Stimulated activated CD8-positive, alpha-beta memory T cell treated with anti-CD3 and anti-CD28 coated beads, Interleukin-4, amount 100 ng/mL, for 48 hours (primary cell): ENCODE measurements around the gene GPR137.

Experiments
- DNase-seq: peaks from one replicate; pipeline ENCODE4 v3.0.0-alpha.2; 2020

GPR137 gene

DNA sequence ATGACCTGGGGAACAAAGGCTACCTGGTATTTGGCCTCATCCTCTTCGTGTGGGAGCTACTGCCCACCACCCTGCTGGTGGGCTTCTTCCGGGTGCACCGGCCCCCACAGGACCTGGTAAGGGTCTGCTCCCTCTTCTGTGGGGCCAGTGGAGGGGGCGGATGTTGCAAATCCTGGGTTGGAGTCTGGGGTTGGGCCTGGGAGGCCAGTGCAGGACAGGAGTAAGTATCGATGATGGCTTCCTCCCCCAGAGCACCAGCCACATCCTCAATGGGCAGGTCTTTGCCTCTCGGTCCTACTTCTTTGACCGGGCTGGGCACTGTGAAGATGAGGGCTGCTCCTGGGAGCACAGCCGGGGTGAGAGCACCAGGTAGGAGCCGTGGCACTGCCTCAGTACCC, 2.7 kb downstream of the GPR137 start:
- DNase-seq: no peak

DNA sequence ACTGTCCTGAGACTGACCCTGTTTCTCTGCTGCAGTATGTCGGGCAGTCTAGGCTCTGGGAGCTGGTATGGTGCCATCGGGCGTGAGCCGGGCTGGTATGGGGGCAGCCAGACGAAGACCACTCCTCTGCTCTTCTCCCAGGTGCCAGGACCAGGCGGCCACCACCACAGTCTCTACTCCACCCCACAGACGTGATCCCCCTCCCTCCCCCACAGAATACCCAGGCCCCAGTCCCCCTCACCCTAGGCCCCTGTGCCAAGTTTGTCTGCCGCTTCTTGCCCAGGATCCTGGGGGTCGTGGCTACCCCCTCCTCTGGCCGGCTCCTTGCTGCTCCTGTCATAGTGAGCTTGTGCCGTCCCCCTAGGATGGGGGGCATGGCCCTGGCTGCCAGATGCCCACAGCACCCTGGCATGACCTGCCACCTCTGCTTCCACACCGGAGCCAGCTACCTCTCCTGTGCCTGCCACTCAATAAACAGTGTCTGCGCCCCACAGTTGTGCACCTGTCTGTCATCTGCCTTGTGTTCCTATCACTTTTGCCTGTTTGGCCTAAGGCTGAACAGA, 3.4 kb downstream of the GPR137 start:
- no peak for DNase-seq

DNA sequence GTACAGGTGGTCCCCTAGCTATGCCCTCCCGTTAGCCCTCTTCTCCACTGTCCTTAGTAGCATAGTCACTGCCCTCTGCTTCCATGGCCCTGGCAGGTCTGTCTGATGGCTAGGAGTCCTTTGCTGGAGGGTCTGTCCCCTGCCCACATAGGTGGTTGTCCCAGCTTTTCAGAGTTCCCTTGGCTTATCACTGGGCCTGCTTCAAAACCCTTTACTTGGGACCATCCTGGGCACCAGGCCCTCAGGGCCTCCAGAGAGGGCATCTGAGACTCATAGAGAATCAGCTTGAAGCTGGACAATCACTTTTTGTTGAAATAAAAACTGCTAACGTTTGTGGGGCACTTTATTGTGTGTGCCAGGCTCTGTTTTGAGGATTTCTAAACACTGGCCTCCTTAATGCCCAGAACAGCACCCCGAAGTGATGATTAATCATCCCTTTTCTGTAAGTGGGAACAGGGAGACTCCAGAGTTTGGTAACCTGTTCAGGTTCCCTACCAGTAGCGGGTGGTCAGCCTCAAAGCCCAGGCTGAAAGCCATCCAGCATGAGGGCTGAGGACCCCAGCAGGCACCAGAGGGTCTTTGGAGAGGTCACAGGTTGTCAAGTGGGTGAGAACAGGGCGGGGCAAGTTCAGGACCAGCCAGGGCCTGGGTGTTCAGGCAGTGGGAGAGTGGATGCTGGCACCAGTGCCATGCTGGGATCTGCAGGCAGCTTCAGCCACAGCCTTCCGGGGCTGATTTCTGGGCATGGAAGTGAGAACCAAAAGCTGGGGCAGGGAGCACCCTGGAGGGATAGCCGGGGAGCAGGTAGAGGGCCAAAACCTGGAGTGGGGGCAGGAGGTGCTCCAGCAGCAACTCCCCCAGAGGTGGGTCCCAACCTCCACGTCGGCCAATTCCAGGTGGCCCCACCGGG, 5.0 kb downstream of the GPR137 start:
- no peak for DNase-seq

DNA sequence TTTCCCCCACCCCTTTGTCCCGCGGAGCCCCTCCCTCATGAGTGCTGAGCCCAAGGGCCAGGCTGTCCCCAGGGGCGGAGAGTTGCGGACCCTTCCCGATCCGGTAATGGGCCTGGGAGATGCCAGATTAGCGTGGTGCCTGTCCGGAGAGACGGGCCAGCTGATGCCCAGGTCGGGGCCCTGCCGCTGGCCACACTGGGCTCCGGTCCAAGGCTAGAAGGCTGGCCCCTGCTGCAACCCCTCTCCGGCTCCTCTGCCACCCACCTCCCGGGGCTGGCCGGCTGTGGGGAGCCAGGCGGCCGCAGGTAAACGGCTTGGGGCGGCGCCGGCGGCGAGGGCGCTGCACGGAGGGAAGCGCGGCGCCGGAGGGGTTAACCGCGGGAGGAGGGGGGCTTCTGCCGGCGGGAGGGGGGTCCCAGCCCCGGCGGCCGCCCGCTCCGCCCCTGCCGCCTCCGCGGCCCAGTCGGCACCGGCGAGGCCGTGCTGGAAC, 5.7 kb downstream of the GPR137 start, which contains the start of gene KCNK4:
Gene KCNK4 (plus strand): TSS at position 41 of the 490 bp plus-strand sequence. CDS start 1,717 bp downstream, outside the sequence.
- no peak for DNase-seq

DNA sequence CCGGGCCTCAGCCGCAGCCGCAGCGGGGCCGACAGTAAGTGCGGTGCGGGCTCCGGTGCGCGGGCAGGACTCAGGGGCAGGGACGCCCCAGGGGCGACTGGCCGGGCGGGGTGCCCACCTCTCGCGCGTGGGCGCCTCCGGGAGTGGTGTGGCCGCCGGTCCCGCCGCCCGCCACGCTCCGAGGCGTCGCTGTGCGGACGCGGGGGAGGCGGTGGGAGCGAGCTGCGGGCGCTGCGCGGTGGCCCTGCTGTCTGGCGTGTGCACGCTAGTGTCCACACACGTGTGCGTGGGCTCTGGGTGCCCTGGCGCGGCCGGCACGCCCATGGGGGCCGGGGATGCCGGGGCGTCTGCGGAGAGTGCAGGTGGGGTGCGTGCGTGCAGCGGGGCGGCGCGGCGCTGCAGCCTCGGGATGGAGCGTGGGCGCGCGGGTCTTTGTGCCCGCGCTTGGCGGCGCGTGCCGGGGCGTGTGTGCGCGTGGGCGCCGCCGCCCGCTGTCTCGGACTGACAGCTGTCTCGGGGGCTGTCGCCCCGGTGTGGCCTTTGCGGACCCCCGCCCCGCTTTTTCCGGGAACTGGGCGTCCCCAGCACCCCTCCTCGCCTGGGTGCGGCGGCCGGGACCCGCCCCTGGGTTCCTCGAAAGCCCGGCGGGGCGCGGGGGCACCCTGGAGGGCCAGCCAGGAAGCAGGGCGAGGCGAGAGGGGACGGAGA, 6.3 kb downstream of the GPR137 start:
- DNase-seq: no peak

DNA sequence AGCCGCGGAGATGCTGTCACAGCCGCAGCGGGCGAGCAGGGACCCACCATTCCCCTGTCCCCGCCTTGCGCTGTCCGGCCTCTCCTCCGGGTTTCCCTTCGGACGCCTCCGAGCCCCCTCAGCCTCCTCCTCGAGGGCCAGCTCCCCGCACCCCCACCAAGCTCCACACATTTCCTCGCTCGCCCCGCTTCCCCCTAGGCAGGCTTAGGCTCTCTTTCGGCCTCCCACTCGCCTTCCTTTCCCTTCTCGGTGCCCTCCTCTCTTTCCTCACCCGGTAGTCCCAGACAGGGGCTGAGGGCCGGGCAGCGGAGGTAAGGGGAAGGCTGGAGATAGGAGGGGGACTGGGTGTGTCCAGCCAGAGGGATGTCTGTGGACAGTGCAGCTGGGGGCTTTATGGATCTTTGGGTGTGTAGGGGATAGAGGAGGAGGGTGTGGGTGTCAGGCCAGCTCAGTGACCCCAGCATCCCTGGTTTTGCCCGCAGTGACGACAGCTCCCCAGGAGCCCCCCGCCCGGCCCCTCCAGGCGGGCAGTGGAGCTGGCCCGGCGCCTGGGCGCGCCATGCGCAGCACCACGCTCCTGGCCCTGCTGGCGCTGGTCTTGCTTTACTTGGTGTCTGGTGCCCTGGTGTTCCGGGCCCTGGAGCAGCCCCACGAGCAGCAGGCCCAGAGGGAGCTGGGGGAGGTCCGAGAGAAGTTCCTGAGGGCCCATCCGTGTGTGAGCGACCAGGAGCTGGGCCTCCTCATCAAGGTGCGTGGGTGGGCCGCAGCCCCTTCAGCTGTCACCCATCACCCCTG, 7.0 kb downstream of the GPR137 start:
- DNase-seq: no peak

DNA sequence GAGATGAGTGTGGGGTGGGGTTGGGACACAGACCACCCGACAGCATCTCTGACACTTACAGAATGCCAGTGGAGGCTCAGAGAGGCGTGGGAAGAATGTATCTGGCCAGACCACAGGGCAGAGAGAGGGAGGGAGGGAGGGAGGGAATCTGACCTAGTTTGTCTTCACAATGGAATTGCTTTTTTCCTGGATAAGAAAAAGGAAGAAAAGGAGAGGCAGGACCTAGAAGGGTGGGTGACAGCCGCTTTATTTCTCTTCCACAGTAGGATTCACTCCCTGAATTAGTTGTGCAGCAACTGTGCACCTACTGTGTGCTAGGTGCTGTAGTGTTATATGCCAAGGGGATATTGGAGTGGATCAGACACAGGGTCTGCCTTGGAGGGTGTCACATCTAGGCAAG, 9.1 kb downstream of the GPR137 start:
- no peak for DNase-seq

DNA sequence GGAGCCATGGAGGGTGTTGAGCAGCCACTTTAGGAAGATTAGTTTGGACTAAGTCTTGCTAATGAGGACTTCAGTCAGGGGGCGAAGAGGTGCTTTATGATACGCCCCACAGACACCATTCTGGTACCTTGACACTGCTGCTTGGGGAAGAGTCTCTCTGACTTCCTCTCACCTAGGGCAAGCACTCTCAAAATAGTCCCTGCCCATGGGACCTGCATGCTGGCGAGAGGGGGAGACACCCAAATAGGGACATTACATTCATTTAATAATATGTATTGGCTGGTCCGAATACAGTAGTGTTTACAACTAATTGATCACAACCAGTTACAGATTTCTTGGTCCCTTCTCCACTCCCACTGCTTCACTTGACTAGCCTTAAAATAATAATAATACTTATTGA, 10.1 kb downstream of the GPR137 start:
- DNase-seq: no peak

DNA sequence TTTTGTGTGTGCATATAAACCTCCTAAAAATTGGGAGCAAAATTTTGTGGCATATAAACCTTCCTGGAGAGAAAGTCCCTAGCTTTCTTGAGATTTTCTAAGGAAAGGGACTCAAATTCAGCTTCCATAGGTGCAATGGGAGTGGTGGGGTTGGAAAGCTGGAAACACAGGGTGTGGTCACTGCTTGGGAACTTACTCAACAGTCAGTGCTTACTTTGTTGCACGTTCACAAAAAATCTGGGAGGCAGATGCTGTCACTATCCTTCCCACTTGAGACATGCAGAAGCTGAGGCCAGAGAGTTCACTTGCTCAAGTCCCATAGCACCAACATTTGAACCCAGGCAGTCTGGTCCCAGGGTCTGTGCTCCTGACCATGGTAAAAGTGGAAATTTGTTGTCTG, 10.6 kb downstream of the GPR137 start:
- no peak for DNase-seq

DNA sequence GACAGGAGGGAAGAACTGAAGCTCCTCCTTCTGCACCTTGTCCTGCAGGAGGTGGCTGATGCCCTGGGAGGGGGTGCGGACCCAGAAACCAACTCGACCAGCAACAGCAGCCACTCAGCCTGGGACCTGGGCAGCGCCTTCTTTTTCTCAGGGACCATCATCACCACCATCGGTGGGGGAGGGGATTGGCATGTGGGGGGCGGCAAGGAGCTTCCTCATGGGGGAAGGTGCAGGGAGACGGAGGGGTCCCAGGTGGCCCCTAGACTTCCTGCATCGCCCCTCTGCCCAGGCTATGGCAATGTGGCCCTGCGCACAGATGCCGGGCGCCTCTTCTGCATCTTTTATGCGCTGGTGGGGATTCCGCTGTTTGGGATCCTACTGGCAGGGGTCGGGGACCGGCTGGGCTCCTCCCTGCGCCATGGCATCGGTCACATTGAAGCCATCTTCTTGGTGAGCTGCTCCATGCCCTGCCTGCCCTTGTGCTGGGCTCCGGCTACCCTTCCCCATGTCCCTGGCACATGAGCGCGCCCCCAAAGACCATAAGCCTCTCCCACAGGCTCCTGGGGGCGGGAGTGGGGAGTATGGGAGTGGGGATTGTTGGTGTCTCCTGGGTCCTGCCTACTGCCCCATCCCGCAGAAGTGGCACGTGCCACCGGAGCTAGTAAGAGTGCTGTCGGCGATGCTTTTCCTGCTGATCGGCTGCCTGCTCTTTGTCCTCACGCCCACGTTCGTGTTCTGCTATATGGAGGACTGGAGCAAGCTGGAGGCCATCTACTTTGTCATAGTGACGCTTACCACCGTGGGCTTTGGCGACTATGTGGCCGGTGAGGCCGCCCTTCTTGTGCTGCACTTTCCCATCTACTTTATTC, 11.4 kb downstream of the GPR137 start:
- DNase-seq: no peak

DNA sequence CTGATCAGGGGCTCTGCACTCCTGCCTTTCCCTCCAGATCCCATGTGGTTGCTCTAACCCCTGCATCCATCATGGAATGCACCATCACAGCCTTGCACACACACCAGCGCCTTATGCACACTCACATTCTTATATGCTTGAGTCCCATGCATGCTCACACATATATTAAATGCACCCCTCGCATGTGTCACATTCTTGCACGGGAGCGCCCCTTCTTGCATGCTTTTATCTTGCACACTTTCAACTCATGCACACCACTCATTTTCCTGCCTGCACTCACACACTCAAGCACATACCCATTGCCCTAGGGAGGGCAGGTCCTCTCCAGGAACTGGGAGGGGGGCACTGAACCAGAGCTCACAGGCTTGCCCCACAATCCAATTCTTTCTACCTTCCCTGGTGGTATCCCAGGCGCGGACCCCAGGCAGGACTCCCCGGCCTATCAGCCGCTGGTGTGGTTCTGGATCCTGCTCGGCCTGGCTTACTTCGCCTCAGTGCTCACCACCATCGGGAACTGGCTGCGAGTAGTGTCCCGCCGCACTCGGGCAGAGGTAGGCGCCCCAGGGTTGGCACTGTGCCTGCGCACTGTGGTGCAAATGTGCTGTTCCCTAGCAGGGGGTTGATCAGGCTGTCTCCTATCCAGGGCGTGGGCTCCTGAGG, 12.2 kb downstream of the GPR137 start:
- DNase-seq: no peak

DNA sequence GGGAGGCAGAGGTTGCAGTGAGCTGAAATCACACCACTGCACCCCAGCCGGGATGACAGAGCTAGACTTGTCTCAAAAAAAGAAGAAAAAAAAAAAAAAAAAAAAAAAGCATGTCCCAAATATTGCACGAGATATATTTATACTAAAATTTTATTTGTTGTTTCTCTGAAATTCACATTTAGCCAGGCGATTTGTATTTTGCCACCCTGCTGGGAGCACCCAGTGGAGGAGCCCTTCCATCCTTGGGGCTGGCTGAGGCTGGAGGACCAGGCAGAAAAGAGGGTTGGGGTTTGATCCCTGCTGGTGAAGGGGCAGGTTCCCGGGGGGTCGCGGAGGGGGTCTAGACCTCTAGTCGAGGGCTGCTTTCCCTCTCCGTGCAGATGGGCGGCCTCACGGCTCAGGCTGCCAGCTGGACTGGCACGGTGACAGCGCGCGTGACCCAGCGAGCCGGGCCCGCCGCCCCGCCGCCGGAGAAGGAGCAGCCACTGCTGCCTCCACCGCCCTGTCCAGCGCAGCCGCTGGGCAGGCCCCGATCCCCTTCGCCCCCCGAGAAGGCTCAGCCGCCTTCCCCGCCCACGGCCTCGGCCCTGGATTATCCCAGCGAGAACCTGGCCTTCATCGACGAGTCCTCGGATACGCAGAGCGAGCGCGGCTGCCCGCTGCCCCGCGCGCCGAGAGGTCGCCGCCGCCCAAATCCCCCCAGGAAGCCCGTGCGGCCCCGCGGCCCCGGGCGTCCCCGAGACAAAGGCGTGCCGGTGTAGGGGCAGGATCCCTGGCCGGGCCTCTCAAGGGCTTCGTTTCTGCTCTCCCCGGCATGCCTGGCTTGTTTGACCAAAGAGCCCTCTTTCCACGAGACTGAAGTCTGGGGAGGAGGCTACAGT, 13.6 kb downstream of the GPR137 start:
- no peak for DNase-seq

DNA sequence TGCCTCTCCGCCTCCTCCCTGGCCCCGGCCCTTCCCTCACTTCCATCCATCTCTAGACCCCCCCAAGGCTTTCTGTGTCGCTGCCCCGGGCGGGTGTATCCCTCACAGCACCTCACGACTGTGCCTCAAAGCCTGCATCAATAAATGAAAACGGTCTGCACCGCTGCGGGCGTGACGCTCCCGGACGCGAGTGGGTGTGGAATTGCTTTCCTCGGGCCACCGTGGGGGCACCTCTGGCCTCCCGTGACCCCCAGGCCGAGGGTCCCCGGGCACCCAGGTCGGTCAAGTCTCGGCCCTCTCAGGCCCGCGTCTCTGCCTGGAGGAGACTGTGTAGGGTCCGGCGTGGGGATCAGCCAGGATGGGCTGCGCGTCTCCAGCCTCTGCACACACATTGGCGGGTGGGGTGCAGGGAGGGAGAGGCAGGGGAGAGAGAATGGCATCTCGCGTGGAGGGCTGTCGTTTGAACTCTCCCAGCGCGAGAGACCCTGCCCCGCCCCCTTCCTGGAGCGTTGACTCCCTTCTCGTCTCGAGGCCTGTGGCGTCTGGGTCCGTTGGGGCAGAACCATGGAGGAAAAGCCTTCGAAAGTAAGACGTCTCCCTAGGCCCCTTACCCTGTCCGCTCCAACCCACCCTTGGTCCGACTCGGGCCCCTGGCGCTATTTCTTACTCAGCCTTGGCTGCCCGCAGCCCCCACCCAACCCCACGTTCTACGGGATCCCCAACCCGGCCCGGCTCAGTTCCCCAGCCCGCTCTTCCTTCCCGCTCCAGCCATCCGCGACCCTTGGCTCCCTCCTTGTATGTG, 14.4 kb downstream of the GPR137 start, which contains the start of gene CATSPERZ:
Gene CATSPERZ (plus strand): TSS at position 512 of the 802 bp plus-strand sequence. CDS start 53 bp downstream, at position 565.
- DNase-seq: no peak

DNA sequence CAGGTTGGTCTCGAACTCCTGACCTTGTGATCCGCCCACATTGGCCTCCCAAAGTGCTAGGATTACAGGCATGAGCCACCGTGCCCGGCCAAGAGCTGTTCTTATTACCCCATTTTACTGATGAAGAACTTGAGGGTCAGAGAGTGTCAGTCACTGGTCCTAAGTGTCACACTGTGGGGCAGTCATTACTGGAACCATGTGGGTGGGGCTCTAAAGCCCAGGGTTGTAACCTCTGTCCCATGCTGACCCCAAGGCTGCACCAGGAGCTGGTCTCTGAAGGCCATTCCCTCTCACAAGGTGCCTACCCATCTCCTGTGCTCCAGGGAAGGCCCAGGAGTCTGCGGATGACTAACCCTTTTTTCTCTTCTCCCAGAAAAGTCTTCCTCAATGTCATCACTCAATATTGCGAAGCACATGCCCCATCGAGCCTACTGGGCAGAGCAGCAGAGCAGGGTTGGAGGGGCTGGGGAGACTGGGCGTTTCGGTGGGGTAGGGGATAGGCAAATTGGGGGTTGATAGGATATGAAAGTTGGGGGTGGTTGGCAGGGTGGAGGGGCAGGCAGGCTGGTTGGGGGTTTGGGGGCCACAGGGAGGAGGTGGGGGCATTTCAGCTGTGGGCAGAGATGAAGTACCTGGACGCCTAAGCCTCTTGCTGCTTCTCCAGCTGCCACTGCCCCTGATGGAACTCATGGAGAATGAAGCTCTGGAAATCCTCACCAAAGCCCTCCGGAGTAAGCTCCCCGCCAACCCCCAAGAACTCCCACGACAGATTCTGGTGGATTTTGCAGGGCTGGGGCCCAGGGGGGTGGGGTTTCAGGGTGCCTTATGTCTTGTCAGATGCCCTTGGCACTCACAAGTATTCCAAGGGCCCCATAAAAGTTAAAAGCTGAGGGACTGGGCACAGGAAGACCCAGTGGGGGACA, 17.7 kb downstream of the GPR137 start:
- DNase-seq: no peak

DNA sequence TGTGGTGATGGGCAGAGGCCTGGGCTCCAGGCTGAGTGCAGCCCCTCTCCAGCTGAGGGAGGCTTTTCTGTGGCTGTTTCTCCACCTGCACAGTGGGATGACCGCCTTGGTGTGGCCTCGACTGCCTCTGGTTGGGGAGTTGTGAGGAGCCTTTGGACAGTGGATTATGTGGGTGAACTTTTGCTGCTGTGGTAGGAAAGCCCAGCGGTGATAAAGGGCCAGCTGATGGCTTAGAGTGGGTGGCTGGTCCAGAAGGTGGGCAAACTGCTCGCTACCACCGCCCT, 18.3 kb downstream of the GPR137 start:
- no peak for DNase-seq

DNA sequence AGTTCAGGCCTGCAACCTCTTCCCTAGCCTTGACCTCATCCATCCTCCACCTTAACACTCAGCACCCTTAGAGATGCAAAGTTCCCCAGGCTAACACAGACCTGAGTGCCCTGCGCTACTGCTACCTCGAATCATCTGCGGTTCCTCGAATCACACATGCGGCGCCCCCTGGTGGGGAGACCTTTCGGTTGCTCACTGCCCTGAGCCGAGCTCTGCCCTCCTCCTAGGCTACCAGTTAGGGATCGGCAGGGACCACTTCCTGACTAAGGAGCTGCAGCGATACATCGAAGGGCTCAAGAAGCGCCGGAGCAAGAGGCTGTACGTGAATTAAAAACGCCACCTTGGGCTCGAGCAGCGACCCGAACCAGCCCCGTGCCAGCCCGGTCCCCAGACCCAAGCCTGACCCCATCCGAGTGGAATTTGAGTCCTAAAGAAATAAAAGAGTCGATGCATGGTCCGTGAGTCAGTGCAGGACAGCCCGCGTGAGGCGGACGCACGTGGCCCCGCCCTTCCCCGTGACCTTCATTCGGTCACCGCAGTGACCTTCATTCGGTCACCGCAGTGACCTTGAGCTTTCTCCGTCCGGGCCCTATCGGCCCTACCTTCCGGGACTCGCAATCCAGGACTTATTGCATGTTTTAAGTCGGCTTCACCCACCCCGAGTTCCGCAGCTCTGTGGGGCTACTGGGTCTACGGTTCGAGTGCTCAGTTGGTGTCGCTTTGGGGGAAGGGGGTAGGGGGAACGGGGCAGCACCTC, 18.8 kb downstream of the GPR137 start:
- DNase-seq: peak; percentile 99

DNA sequence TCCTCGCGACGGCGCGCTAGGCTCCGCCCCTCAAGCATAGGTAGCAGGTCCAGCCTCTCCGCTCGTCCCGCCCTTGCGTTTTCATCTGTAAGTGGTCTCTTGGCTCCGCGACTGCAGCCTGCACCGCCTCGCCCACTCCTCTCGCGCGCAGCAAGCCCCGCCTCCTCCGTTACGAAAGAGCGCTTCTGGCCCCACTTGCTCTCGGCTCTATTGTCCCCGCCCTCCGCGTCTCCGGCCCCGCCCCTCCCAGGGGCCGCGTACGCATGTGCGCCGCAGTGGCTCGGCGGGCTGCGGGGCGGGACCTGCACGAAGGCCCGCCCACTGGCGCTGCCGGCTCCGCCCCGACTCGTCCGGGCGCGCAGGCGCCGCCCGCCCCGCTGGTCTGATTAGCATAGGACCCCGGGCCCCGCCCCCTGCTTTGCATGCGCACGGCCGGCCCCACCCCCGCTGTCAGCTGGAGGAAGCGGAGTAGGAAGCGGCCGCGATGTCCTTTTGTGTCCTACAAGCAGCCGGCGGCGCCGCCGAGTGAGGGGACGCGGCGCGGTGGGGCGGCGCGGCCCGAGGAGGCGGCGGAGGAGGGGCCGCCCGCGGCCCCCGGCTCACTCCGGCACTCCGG, 19.5 kb downstream of the GPR137 start, which contains the start of gene ESRRA:
Gene ESRRA (plus strand): TSS at position 450 of the 616 bp plus-strand sequence. CDS start 1,656 bp downstream, outside the sequence.
- DNase-seq: peak; percentile 100
